RWPE1 (cell line): Measurements from ENCODE around the gene DALRD3.
A peak's percentile ranks its signal among the peaks of the same experiment; 100 is the strongest.

ENCODE experiments used
- CTCF ChIA-PET: fragments of 350-600 bp; sonication (Branson Sonifier 250); formaldehyde crosslinking; extraction: SDS; loops from one replicate; lab custom pipeline; 2021; lab: Yijun Ruan, JAX
- POLR2A ChIA-PET: fragments of 400-600 bp; formaldehyde crosslinking; extraction: SDS; loops from one replicate; lab custom pipeline; 2020; ENCODE audit warnings: antibody characterized with exemption; ENCODE audit not compliant: low non-redundant PET; lab: Yijun Ruan, JAX
- DNase-seq: peaks from one replicate; pipeline ENCODE4 v3.0.0; 2012; ENCODE audit warnings: low spot score
- H3K27ac ChIP-seq: fragments of 450-650 bp; 2 replicates; pipeline ENCODE4 v1.5.1; 2017
- TF ChIP-seq, protein P1 (sequence below): fragments of 450-650 bp; conservative IDR thresholded peaks from 2 replicates; pipeline ENCODE4 v1.5.1; 2017; ENCODE audit warnings: low read depth, mild to moderate bottlenecking

Gene DALRD3

DNA sequence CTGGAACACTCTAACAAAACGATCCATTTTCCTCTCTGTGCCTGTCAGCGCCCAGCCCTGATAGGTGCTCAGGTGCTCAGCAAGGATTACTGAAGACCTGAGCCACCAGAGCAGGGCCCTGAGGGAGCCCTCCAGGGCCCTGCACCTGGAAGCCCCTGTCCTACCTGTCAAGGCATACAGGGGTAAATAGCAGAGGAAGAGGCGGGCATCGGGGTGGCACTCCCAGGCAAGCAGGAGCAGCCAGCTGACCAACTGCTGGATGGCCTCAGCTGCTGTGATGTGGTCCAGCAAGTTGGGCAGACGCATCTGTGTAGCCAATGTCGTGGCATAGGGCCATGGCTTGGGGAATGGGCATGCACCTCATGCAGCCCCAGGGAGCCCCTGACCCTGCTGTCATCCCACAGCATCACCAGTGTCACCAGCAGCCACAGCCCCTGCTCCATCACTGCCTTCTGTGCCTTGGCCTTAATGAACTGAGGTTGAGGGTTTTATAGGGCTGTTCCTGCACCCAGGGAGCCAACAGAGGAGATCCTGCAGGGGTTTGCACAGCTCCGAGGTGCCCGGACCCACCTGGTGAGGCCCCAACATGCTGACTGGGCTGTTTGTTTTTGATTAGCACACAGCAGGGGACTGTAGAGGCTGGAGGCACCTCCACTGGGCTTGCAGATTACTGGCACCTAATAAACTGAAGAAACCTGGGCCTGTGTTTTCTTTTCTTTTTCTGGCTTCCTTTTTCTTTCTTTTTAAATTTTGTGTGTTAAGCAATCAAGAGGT, 19.1 kb downstream of the DALRD3 start:
- POLR2A ChIA-PET, result no interaction called here
- CTCF ChIA-PET, result no interaction called here
- peak overlapping the region; percentile 39 for H3K27ac ChIP-seq
- DNase-seq, result no peak
- TF ChIP-seq, protein P1, sequence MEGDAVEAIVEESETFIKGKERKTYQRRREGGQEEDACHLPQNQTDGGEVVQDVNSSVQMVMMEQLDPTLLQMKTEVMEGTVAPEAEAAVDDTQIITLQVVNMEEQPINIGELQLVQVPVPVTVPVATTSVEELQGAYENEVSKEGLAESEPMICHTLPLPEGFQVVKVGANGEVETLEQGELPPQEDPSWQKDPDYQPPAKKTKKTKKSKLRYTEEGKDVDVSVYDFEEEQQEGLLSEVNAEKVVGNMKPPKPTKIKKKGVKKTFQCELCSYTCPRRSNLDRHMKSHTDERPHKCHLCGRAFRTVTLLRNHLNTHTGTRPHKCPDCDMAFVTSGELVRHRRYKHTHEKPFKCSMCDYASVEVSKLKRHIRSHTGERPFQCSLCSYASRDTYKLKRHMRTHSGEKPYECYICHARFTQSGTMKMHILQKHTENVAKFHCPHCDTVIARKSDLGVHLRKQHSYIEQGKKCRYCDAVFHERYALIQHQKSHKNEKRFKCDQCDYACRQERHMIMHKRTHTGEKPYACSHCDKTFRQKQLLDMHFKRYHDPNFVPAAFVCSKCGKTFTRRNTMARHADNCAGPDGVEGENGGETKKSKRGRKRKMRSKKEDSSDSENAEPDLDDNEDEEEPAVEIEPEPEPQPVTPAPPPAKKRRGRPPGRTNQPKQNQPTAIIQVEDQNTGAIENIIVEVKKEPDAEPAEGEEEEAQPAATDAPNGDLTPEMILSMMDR, result no peak

DNA sequence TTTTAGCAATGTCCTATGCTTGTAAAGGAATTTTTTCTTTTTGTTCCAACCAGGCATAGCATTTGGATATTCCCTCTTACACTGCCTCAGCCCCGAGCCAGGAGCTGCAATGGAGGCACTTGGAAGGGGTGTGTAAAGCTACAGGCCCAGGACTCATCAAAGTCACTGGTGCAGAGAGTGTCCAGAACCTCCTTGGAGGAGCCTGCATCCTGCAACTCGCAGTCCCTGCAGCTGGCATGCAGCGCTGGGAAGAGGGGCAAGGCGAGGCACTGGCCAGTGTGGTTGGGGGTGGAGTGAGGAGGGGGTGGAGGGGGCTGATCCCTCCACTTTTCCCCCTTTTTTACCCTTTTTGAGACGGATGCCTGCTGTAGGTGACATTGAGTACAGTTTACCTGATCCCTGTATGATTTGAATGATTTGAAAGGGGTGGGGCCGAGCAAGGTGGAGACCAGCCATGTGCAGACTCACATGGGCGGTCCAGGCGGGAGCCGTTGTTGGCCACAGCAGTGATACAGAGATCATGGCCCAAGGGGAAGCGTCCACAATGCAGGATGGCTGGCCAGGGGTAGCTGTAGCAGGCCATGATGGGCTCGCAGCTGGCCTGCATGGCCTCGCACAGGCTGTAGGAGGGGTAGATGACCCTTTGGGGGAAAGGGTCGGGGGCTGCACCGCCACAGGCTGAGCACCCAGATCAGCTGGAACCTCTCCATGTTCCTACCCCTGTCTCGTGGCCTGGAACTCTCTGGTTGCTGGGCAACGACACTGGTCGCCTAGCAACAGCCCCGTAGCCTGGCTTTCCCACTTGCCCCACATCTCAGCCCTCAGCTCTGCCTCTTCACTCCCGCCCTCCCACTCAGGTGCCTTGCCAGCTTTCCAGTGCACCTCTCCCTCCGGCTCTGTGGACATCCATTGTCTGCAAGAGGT, 20.4 kb downstream of the DALRD3 start:
- POLR2A ChIA-PET, result no interaction called here
- no peak for DNase-seq
- H3K27ac ChIP-seq, result no peak overlapping the region; the same call in 1 of the 2 replicates
- CTCF ChIA-PET, result interaction anchor here (0.6 kb wide), 2 partner anchors 9 to 10 kb away, joined by 3 to 6 read pairs; no protein-coding TSS in a partner anchor
- TF ChIP-seq, protein P1, result no peak

DNA sequence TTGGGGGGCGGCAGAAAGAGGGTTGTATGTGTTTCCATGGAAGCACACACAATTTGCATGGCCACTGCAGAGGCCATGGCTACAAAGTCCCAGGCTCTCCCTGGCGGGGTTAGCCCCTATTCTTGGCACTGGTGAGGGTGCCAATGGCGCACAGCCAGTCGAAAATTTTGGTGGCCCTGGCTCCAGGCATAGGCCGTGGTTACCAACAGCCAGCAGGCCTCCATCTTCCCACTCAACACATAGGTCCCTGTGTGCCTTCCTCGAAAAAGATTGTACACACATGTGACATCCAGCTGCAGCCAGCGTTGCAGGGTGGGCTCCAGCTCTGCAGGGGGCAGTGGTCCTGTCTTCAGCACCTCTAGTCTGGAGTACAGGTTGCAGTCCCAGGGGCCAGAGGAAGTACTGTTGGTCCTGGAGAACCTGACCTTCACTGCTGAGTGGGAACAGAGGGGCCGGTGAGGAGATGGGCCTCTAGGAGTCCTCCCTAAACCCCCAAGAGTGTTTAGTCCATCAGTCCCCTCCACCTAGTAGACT, 21.2 kb downstream of the DALRD3 start:
- peak overlapping the region; percentile 21 for H3K27ac ChIP-seq
- DNase-seq, result no peak
- ChIA-PET CTCF (interaction anchor here (0.6 kb wide), 1 partner anchor 9 kb away, joined by 6 read pairs; no protein-coding TSS in a partner anchor), POLR2A (no interaction called here)
- TF ChIP-seq, protein P1, result no peak

DNA sequence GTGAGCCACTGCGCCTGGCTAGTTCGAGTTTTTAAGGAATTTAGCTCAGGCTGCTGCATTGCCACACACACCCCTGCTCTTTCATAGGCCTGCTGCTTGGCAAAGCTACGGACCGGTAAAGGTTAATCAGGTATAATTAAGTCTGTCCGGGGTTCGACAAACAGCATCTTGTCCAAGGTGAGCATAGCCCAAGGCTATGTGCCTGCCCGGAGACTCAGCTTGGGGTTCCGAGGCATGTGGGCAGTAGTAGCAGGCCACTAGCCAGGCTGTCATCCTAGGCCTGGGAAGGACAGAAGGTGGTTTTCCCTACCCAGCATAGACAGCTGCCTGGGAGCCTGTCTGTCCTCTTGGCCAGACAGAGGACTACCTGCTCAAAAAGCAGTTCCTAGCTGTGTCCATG, 21.7 kb downstream of the DALRD3 start:
- ChIA-PET POLR2A (no interaction called here), CTCF (no interaction called here)
- TF ChIP-seq, protein P1, result no peak
- DNase-seq, result no peak
- H3K27ac ChIP-seq, result 0 out of 2 replicates have a peak overlapping the region, but pooled peaks have one; percentile 21

DNA sequence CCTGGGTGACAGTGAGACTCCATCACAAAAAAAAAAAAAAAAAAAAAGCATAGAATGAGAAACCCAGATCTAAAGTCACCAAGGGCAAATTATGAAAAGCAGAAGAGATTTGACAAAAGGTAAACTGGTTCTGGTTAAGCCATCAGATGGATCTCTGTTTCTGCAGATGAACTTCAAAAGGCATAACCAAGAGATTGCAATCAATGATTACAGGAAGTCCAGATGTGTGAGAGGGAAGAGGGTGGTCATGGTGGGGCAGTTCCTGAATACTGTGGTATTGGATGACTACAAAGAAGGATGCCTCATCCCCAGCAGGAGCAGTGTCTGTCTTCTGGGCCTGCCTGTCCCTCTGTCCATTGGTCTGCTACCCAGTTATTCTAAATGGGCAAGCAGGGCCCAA, 24.5 kb downstream of the DALRD3 start:
- ChIA-PET POLR2A (no interaction called here), CTCF (no interaction called here)
- TF ChIP-seq, protein P1, result no peak
- no peak for DNase-seq
- H3K27ac ChIP-seq, result no peak overlapping the region
